Esophagus squamous epithelium (tissue), 5 donors: Measurements from ENCODE around the gene GBE1. TPM values are rescaled to one million over a fixed set of nuclear protein-coding genes. Genes with fewer than 3 reads are reported as not detected.

Experiments used
- DNase-seq: peaks from one replicate; lab custom pipeline; 2025; lab: John Stamatoyannopoulos, UW
- H3K27ac ChIP-seq, 4 donors: fragments of 200-600 bp; sonication (generic); one replicate each; pipeline ENCODE4 v1.5.1; 2016 to 2019; ENCODE audit warnings: mild to moderate bottlenecking in 1 of 4
- H3K27me3 ChIP-seq, 4 donors: fragments of 200-600 bp; sonication (generic); 1 replicate in 3 of 4; 2 replicates in 1 of 4; pipeline versions ENCODE4 v1.5.1 to v1.6.0; 2017 to 2021; ENCODE audit warnings: antibody characterized with exemption in 1 of 4
- H3K36me3 ChIP-seq, 3 donors: fragments of 200-600 bp; sonication (generic); one replicate each; pipeline ENCODE4 v1.5.1; 2016 to 2019
- H3K4me1 ChIP-seq, 3 donors: fragments of 200-600 bp; sonication (generic); one replicate each; pipeline ENCODE4 v1.5.1; 2017 to 2019
- H3K4me3 ChIP-seq, 4 donors: fragments of 200-600 bp; sonication (generic); 1 replicate in 3 of 4; 2 replicates in 1 of 4; pipeline ENCODE4 v1.5.1; 2016 to 2019; ENCODE audit warnings: mild to moderate bottlenecking in 2 of 4, moderate library complexity in 1 of 4
- H3K9me3 ChIP-seq, 3 donors: fragments of 200-600 bp; sonication (generic); one replicate each; pipeline ENCODE4 v1.5.1; 2016 to 2019
- POLR2A ChIP-seq, 4 donors: fragments of 450-650 bp; IDR thresholded peaks; one replicate each; pipeline ENCODE4 v1.6.1; 2017; ENCODE audit warnings: antibody characterized with exemption in 4 of 4, mild to moderate bottlenecking in 4 of 4, moderate library complexity in 3 of 4
- WGBS, 2 donors: methylation state at CpG; one replicate each; pipeline ENCODE4 v1.1.5; 2018; 5-methylcytosine and 5-hydroxymethylcytosine counted together
- intact Hi-C: fragments of 100-400 bp; cut with DNase I; formaldehyde crosslinking; loops from one replicate; pipeline ENCODE4 v1.15.0; 2022
- total RNA-seq, 4 donors: library from RNA; depleted of rRNA; stranded (reverse); fragments of >200 nt; gene quantifications; one replicate each; pipeline ENCODE4 v1.1.0, GENCODE V29; 2016
- TF ChIP-seq, protein P1 (sequence below), 6 experiments: fragments of 450-650 bp in 4 of 6; fragments of 200-600 bp in 2 of 6; sonication (generic) in 2 of 6; IDR thresholded peaks; one replicate each; pipeline ENCODE4 v1.5.1; 2016 to 2019; ENCODE audit warnings: antibody characterized with exemption in 6 of 6, mild to moderate bottlenecking in 4 of 6, moderate library complexity in 4 of 6
- donor health status: DM: yes; HTN: yes; CAD: no.

Gene GBE1
- total RNA-seq, 4 donors from 2014 or later, result 19.2 to 37.2 (median 29.7) TPM

- no peak for DNase-seq
- Histone ChIP-seq H3K9me3 (no peaks in the 10 kb centered on the region), H3K36me3 (peaks cover 0 to 58% (median 0%) of the 10 kb centered on the region in 3 donors), H3K4me3 (no peak overlapping the region), H3K4me1 (no peaks in the 10 kb centered on the region), H3K27me3 (no peaks in the 10 kb centered on the region), H3K27ac (no peak overlapping the region)
- intact Hi-C loops, result no loop called here
- TF ChIP-seq, protein P1, sequence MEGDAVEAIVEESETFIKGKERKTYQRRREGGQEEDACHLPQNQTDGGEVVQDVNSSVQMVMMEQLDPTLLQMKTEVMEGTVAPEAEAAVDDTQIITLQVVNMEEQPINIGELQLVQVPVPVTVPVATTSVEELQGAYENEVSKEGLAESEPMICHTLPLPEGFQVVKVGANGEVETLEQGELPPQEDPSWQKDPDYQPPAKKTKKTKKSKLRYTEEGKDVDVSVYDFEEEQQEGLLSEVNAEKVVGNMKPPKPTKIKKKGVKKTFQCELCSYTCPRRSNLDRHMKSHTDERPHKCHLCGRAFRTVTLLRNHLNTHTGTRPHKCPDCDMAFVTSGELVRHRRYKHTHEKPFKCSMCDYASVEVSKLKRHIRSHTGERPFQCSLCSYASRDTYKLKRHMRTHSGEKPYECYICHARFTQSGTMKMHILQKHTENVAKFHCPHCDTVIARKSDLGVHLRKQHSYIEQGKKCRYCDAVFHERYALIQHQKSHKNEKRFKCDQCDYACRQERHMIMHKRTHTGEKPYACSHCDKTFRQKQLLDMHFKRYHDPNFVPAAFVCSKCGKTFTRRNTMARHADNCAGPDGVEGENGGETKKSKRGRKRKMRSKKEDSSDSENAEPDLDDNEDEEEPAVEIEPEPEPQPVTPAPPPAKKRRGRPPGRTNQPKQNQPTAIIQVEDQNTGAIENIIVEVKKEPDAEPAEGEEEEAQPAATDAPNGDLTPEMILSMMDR (IDR thresholded peaks at IDR 0.05), result no peak
- no peak for TF ChIP-seq POLR2A (IDR thresholded peaks at IDR 0.05)
- WGBS, 2 donors, result 72 to 80% methylated on average over 3 to 4 of the region's 4 CpGs
Observed at GRCh38 chr3:81530180-81530939, 231.1 kb downstream of the GBE1 start.

DNA sequence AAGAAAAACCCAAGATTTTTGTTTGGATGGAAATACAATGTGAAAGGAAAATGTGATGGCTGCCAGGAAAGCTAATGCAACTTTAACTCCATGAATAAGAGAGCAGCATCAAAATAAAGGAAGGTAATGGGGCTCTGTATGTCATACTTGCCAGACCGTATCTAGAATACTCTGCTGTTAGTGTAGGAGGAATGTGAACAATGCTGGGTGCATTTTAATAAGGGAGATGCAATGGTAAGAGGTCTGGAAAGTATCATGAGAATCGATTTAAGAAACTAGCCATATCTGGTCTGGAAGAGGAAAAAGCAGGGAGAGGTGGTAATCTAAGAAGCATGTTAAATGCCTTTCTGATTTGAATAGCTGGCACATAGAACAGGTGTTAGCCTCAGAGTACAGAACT lies 239.6 kb downstream of the GBE1 start:
- TF ChIP-seq, protein P1 (IDR thresholded peaks at IDR 0.05), result no peak
- TF ChIP-seq POLR2A (IDR thresholded peaks at IDR 0.05), result no peak
- 86 to 95% methylated on average over 2 of the region's 2 CpGs for WGBS, 2 donors
- Histone ChIP-seq H3K27ac (no peak overlapping the region), H3K36me3 (no peaks in the 10 kb centered on the region), H3K9me3 (no peaks in the 10 kb centered on the region), H3K4me3 (no peak overlapping the region), H3K27me3 (no peaks in the 10 kb centered on the region), H3K4me1 (no peaks in the 10 kb centered on the region)
- DNase-seq, result no peak
- intact Hi-C loops, result no loop called here

GRCh38 chr3:81518945-81519344 lies 242.5 kb downstream of the GBE1 start:
- Histone ChIP-seq H3K27me3 (no peaks in the 10 kb centered on the region), H3K9me3 (no peaks in the 10 kb centered on the region)
- intact Hi-C loops, result no loop called here

GRCh38 chr3:81516042-81516441 lies 245.4 kb downstream of the GBE1 start:
- Histone ChIP-seq H3K36me3 (no peaks in the 10 kb centered on the region), H3K4me3 (no peak overlapping the region), H3K27ac (no peak overlapping the region), H3K27me3 (no peaks in the 10 kb centered on the region), H3K9me3 (no peaks in the 10 kb centered on the region), H3K4me1 (no peaks in the 10 kb centered on the region)
- no peak for TF ChIP-seq POLR2A (IDR thresholded peaks at IDR 0.05)
- TF ChIP-seq, protein P1 (IDR thresholded peaks at IDR 0.05), result no peak
- intact Hi-C loops, result no loop called here
- 79 to 87% methylated on average over 1 of the region's 1 CpG for WGBS, 2 donors
- no peak for DNase-seq

More at GRCh38 chr3:81518945-81519344, 242.5 kb downstream of the GBE1 start:
- H3K36me3 ChIP-seq, result no peaks in the 10 kb centered on the region
- H3K4me3 ChIP-seq, result no peak overlapping the region
- TF ChIP-seq, protein P1 (IDR thresholded peaks at IDR 0.05), result no peak
- TF ChIP-seq POLR2A (IDR thresholded peaks at IDR 0.05), result no peak
- no peak for DNase-seq
- no peaks in the 10 kb centered on the region for H3K4me1 ChIP-seq
- no peak overlapping the region for H3K27ac ChIP-seq

- intact Hi-C loops, result no loop called here
- Histone ChIP-seq H3K4me1 (no peaks in the 10 kb centered on the region), H3K27me3 (no peaks in the 10 kb centered on the region), H3K4me3 (no peak overlapping the region), H3K27ac (no peak overlapping the region), H3K9me3 (no peaks in the 10 kb centered on the region), H3K36me3 (no peaks in the 10 kb centered on the region)
- DNase-seq, result no peak
- TF ChIP-seq, protein P1 (IDR thresholded peaks at IDR 0.05), result no peak
- TF ChIP-seq POLR2A (IDR thresholded peaks at IDR 0.05), result no peak
- WGBS, 2 donors, result 93 to 98% methylated on average over 2 of the region's 2 CpGs
Observed at GRCh38 chr3:81513591-81513990, 247.9 kb downstream of the GBE1 start.
